ENCODE results near the gene WRAP73.

Gene WRAP73

DNA sequence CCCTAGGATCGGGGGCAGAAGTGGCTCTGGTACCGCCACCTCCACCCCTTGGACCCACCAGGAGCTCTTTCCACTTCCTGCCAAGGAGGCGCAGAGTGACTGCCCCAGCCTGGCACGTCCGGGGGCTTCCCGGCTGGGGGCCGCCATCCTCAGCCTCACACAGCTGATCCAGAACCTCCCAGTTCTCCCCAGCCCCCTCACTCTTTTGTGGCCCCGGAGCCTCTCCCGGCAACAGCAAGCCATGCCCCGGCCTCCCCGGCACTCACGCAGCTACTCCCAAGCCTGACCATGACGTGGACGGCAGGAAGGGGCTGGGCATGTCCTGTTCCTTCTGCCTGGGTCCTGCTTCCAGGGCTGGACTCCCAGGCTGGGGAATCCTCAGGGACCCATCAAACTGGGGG, 19.5 kb upstream of the WRAP73 start:
- DNase-seq (ENCODE audit: low read depth, low spot score), result no peak

GRCh38 chr1:3668585-3669300, 18.8 kb upstream of the WRAP73 start:
- no peak for DNase-seq (ENCODE audit: low read depth, low spot score)

DNA sequence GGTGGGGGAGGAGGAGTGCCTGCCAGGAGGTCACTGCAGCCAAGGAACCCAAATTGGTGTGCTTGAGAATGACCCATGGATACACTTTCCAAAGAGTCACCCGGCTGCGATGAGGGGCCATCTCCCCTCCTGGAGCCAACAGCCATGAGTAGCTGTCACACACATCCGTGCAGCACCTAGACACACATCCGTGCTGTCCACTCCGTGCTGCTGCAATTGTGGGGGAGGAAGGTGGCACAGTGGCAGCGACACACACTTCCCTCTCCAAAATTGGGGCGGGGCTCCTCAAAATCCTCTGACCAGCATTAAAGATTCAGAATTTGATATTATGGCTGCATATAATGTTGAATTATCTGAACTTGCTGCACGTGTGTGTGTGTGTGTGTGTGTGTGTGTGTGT, 18.2 kb upstream of the WRAP73 start:
- no peak for DNase-seq (ENCODE audit: low read depth, low spot score)

DNA sequence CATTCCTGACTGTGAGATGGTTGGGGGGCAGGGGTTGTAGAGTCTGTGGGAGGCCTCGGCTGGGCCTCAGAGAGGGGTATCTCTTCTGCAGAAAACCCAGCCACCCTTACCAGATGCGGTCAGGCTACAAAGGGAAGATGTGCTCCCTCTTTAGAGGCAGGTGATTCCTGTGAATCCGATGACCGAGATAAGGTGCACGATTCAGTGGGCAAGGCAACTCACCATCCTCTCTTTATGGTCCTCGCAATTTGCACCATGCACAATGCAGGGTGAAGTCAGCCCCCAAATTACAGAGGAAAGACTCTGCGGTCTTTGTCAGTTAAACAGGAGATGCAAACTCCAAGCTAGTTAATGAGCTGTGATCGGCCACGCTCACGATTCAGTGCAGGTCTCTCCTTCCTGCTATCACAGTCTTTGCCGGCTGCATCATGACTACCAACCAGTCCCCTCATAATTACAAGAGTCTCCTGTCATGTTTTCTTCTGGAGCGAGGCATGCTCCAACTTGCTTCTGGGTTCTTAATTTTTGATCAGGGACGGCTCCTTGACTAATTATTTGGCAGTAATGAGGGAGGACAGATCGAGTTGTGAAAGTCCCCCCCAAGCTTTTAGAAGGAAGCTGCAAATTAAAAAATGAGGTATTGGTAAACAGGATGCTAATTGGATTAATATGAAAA, 14.9 kb upstream of the WRAP73 start:
- no peak for DNase-seq (ENCODE audit: low read depth, low spot score)

DNA sequence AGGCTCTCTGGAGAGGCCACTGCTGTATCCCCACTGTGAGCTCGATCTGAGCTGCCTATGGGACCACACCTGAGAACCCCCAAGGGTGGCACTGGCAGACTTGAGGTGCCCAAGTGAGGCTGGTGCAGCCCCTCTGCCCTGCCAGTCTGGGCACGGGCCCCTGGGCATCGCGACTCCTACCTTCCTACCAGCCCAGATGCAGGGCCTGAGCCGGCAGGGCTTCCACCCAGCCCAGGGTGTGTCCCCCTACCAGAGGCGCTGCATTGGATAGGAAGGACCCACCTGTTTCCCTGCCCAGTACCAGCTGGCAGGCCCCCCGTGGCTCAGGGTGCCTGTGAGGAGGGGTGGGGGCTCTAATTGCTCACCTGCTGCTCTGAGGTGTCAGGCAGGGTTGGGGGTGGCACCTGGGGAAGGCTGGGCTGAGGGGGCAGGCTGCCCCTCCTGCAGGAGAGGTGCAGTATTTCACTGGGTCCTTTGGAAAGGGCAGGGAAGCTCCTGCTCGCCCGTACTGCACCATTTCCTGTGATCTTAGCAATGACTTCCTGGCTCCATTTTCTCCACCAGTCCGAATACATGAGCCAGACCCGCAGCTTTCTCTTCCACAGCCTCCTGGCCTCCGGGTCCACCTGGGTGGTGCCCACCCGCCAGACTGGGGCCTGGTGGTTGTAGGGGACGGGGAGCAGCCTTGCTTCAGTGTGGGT, 14.2 kb upstream of the WRAP73 start:
- no peak for DNase-seq (ENCODE audit: low read depth, low spot score)

- DNase-seq (ENCODE audit: low read depth, low spot score), result no peak
Measured at GRCh38 chr1:3662080-3662671, 12.3 kb upstream of the WRAP73 start.

DNA sequence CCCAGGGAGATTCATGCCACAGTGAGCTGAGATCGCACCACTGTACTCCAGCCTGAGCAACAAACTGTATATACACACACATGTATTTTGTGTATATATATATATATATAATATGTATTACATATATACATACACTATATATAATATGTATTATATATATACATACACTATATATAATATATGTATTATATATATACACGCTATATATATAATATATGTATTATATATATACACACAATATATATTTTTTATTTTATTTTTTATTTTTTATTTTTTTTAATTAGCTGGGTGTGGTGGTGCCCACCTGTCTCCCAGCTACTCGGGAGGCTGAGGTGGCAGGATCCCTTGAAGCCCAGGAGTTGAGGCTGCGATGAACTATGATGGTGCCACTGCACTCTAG, 11.7 kb upstream of the WRAP73 start:
- no peak for DNase-seq (ENCODE audit: low read depth, low spot score)

DNA sequence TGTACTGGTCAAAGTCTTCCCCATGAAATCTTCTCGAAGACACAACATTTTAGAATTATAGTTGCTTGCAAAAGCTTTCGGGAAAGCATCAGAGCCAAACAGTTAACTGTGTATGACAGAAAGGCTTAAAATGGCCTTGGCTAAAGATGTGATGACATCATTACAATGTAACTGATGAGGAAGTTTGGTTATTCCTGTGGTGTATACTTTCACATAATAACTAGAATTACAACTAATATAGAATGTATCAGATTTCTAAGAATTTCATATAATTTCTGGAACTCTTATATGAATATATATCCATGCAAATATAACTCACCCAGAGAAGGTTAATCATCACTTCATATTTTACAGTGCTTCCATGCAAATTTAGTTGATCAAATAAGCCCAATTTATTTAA, 10.8 kb upstream of the WRAP73 start:
- DNase-seq (ENCODE audit: low read depth, low spot score), result no peak

DNA sequence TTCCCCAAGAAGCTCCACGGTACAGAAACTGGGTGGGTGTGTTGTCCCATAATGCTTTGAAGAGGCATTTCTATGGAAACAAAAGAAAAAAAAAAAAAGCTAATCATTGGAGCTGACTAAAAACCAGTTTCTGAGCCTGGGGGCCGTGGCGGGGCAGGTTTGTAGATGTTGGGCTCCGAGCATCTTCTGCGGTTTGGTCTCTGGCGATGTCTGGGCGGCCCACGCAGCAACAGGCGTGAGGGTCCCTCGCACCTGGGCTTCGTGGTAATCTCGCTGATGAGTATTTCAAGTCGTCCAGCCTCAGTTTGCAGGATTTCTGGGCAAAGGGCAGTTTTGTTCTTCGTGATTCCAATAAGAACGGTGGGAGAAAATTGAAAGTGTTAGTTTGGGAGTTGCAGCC, 9.2 kb upstream of the WRAP73 start:
- DNase-seq (ENCODE audit: low read depth, low spot score), result no peak

- no peak for DNase-seq (ENCODE audit: low read depth, low spot score)
Measured at GRCh38 chr1:3658231-3658615, 8.3 kb upstream of the WRAP73 start.

DNA sequence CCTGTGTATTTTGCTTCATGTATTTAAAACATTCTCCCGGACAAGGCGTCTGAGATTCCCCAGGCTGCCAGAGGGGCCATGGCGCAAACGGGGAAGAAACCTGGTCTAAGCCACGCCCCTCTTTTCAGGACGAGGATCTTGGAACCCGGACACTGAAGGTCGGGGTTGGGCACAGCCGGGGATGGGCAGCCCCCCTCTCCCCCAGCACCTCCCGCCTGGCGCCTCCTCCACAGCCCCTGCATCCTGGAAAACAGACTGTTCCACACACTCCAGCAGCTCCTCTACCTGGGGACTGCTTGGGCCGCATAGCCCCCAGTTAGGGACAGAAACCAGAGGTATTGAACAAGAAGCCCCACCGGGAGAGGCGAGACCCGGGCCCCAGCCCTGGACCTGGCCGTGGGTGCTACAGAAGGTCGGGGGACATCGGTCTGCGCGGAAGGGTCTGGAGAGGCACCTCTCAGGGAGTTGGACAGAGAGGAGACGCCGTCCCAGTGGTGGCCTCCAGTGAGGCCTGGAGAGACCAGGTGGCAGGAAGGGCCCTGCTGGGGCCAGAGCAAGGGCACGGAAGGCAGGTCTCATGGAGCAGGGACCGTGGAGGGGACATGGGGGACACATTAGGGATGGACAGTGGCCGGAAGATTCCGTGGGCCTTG, 7.8 kb upstream of the WRAP73 start:
- DNase-seq (ENCODE audit: low read depth, low spot score), result no peak

- no peak for DNase-seq (ENCODE audit: low read depth, low spot score)
Measured at GRCh38 chr1:3657096-3657475, 7.2 kb upstream of the WRAP73 start.

DNA sequence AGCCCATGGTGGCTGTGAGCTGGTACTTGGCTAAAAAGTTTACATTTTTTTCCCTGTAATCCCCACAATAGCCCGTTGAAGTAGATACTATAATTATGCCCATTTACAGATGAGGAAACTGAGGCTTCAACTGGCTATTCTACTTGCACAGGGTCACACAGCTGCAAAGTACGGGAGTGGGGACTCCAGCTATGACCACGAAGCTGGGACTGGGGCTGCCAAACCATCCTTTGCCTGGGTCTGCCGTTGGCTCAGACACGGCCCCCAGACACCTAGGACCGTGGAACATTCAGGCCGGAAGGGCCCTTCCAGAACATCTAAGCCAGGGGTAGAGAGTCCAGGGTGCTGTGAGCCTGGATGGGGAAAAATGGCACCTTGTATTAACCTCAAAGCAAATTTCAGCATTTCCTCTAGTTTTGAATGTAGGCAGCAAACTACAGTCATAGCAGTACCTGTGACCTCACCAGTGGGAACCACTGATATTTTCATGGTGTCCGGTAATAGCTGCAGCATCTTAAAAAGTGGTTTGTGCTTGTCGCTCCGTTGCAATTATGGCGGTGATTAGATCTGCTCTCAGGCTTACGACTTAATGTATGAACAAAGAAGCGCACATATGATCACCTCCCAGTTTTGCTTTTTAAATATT, 6.7 kb upstream of the WRAP73 start:
- DNase-seq (ENCODE audit: low read depth, low spot score), result no peak

DNA sequence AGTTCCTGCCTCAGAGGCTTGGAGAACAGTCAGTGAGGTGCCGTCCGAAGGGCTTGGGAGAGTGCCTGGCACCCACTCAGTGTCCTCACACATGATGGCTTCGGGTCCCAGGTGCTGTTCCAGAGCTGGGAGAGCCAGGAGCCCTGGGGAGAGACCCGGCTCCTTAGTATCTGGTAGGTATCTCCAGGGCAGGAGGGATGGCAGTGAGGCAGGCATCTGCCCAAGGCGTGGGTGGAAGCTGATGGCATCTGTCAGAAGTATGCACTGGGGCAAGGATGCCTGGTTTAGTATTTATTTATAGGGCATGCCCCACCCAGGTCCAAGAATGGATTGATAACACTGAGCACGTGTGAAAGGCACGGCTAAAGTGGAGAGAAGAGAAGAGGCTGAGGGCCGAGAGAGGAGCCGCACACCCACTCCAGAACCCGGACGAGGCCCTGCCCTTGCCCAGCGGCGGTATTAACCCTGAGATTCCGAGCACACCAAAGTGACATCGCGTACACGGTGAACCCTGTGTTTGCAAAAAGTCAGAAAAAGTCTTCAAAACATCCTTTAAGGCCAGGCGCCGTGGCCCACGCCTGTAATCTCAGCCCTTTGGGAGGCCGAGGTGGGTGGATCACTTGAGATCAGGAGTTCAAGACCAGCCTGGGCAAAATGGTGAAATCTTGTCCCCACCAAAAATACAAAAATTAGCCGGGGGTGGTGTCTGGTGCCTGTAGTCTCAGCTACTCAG, 4.8 kb upstream of the WRAP73 start:
- DNase-seq (ENCODE audit: low read depth, low spot score), result no peak

- DNase-seq (ENCODE audit: low read depth, low spot score), result no peak
Measured at GRCh38 chr1:3653286-3653618, 3.3 kb upstream of the WRAP73 start.

DNA sequence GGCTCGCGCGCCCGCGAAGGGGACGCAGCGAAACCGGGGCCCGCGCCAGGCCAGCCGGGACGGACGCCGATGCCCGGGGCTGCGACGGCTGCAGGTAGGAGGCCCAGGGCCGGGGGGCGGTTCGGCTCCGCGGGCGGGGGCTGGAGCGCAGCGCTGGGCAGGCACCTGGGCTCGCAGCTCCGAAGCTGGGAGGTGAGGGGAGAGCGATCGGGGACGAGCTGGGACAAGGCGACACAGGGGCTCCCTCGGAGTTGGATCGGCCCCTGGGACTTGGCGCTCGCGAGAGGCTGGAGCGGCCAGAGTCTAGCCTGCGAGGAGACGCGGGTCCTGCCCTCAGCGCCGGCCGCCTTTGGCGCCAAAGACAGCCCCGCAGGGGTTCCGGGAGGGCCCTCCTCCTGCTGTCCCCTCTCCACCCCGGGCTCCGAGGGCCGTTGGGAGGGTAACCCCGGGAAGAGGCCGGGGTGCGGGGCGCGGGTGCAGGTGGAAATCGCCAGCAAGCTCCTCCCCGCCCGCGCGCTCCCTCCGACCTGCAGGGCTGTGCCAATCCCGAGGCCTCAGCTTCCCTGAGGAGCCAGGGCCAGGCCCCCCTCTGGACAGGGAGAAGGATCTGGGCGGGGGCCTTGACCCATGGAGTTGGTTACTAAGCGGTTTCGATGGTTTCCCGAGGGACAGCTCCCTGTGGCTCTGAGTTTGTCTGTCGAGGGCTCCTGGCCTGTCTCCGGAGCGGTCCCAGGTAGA, 2.8 kb upstream of the WRAP73 start:
- DNase-seq (ENCODE audit: low read depth, low spot score), result no peak

DNA sequence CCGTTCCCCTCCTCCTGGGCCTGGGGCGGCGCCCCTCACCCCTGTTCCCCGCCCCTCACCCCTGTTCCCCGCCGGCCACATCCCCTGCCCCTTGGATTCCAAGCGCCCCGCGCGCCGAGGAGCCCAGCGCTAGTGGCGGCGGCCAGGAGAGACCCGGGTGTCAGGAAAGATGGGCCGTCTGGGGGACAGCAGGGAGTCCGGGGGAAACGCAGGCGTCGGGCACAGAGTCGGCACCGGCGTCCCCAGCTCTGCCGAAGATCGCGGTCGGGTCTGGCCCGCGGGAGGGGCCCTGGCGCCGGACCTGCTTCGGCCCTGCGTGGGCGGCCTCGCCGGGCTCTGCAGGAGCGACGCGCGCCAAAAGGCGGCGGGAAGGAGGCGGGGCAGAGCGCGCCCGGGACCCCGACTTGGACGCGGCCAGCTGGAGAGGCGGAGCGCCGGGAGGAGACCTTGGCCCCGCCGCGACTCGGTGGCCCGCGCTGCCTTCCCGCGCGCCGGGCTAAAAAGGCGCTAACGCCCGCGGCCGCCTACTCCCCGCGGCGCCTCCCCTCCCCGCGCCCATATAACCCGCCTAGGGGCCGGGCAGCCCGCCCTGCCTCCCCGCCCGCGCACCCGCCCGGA, 2.1 kb upstream of the WRAP73 start, which contains the start of gene TP73:
Gene TP73, plus strand, starts transcription at position 587 of the 618 bp plus-strand sequence. CDS start 29,850 bp downstream, outside the sequence.
- DNase-seq (ENCODE audit: low read depth, low spot score), result no peak

DNA sequence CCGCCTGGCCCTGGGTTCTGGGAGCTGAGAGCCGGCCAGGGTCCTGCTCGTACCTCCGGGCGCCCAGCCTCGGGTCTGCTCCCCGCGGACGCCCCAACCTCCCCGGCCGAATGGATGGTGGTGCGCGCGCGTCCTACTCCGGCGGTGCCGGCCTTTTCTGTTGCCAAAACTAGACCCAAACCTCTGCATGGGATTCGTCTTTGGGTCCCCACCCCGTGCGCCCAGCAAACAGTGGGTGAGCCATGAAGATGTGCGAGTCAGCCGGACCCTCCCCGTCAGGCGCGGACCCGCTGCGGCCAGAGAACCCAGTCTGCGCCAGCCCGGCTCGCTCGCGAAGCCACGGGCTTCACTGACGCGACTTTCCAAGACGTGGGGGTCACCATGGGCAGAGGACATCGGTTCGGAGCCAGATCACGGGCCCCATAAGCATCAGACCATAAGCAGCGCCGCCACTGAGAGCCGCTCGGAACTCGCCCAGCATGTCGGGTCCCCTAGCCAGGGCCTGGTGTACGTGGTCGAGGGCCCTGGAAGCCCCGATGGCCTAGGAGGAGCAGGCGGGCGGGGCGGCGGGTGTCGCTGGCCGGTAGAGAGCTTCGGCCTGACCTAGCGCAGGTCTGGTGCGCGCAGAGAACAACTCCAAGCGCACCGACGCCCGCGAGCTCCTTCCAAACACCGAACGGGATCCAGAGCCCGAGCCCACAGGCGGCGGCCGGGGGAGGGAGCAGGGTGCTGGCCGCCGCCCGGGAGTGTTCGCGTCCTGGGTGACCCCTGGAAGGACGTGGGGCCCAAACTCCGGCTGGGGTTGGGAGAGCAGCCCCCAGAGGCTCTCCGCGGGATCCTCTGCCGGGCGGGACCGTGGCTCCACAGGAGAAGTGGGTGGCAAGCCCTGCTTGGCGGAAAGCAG, 1.4 kb upstream of the WRAP73 start:
- DNase-seq (ENCODE audit: low read depth, low spot score), result no peak
